HG03460 (cell line): Measurements from ENCODE around the gene DIMT1.
A peak's percentile ranks its signal among the peaks of the same experiment; 100 is the strongest.

Experiments
- ATAC-seq: cut with Tn5 transposase; IDR thresholded peaks from one replicate; pipeline ENCODE4 v1.9.1; 2021; ENCODE audit not compliant: unreplicated experiment

DIMT1 gene

GRCh38 chr5:62371409-62371808 lies 32.3 kb downstream of the DIMT1 start:
- no peak for ATAC-seq

GRCh38 chr5:62369039-62369438 lies 34.7 kb downstream of the DIMT1 start:
- ATAC-seq, result no peak

- no peak for ATAC-seq
Observed at GRCh38 chr5:62362701-62363100, 41.0 kb downstream of the DIMT1 start.

GRCh38 chr5:62354028-62354874 lies 49.5 kb downstream of the DIMT1 start:
- peak; percentile 78 for ATAC-seq

- ATAC-seq, result no peak
Observed at GRCh38 chr5:62348723-62349481, 54.8 kb downstream of the DIMT1 start.

GRCh38 chr5:62347928-62348327 lies 55.8 kb downstream of the DIMT1 start:
- ATAC-seq, result no peak

GRCh38 chr5:62346748-62347147 lies 57.0 kb downstream of the DIMT1 start:
- no peak for ATAC-seq

GRCh38 chr5:62343428-62343827 lies 60.3 kb downstream of the DIMT1 start:
- no peak for ATAC-seq

GRCh38 chr5:62342476-62342837 lies 61.2 kb downstream of the DIMT1 start:
- peak; percentile 40 for ATAC-seq

- ATAC-seq, result peak; percentile 62
Observed at GRCh38 chr5:62341783-62342475, 61.8 kb downstream of the DIMT1 start.

- no peak for ATAC-seq
Observed at GRCh38 chr5:62340979-62341378, 62.7 kb downstream of the DIMT1 start.

GRCh38 chr5:62340392-62340791 lies 63.3 kb downstream of the DIMT1 start:
- ATAC-seq, result no peak
